Gastrocnemius medialis (tissue), 4 donors: ENCODE measurements around the gene KRT38. TPM values are rescaled to one million over a fixed set of nuclear protein-coding genes. Genes with fewer than 3 reads are reported as not detected.

ENCODE experiments used
- ATAC-seq, 2 donors: fragments of 150-250 bp; one replicate each; pipeline ENCODE4 v1.9.1; 2016
- DNase-seq, 2 donors: peaks; one replicate each; pipeline ENCODE4 v3.0.0-alpha.2; 2019
- H3K27ac ChIP-seq, 4 donors: fragments of 200-600 bp; sonication (generic); 1 replicate in 1 of 4; 2 replicates in 3 of 4; pipeline ENCODE4 v1.5.1; 2016 to 2018; ENCODE audit warnings: mild to moderate bottlenecking in 2 of 4, moderate library complexity in 1 of 4
- H3K27me3 ChIP-seq, 3 donors: fragments of 200-600 bp; sonication (generic) in 2 of 3; 1 replicate in 1 of 3; 2 replicates in 2 of 3; pipeline versions ENCODE4 v1.5.1 to v1.6.0; 2016 to 2019; ENCODE audit warnings: mild to moderate bottlenecking in 1 of 3, moderate library complexity in 1 of 3
- H3K36me3 ChIP-seq, 2 donors: fragments of 200-600 bp; sonication (generic) in 1 of 2; one replicate each; pipeline ENCODE4 v1.5.1; 2017 to 2018
- H3K4me1 ChIP-seq, 2 donors: fragments of 200-600 bp; sonication (generic) in 1 of 2; one replicate each; pipeline ENCODE4 v1.5.1; 2016 to 2017; ENCODE audit warnings: mild to moderate bottlenecking in 2 of 2
- H3K4me3 ChIP-seq, 4 donors: fragments of 200-600 bp; sonication (generic) in 3 of 4; 1 replicate in 1 of 4; 2 replicates in 3 of 4; pipeline ENCODE4 v1.5.1; 2016 to 2019; ENCODE audit warnings: mild to moderate bottlenecking in 2 of 4
- H3K9me3 ChIP-seq, 3 donors: fragments of 200-600 bp; sonication (generic) in 2 of 3; 1 replicate in 1 of 3; 2 replicates in 2 of 3; pipeline ENCODE4 v1.5.1; 2016 to 2019
- POLR2A ChIP-seq, 2 donors: fragments of 450-650 bp; IDR thresholded peaks; one replicate each; pipeline ENCODE4 v1.6.1; 2017; ENCODE audit warnings: antibody characterized with exemption in 2 of 2, mild to moderate bottlenecking in 2 of 2, moderate library complexity in 2 of 2
- in situ Hi-C, 4 donors: fragments of 200-750 bp; cut with MboI; loops; one replicate each; pipeline versions ENCODE4 v1.15.0 to v1.8.0; 2017; ENCODE audit warnings: low sequenced_read_pairs in 4 of 4
- intact Hi-C: fragments of 100-400 bp; cut with DNase I; formaldehyde crosslinking; loops from one replicate; pipeline ENCODE4 v1.15.1; 2023; ENCODE audit warnings: low total_unique reads
- total RNA-seq, 4 donors: library from RNA; depleted of rRNA; stranded (reverse); fragments of >200 nt; gene quantifications; one replicate each; pipeline versions ENCODE4 v1.1.0 to v1.2.3, GENCODE V29; 2016
- TF ChIP-seq, protein P1 (sequence below), 5 experiments: fragments of 450-650 bp in 3 of 5; fragments of 200-600 bp in 2 of 5; sonication (generic) in 2 of 5; IDR thresholded peaks in 4 of 5; conservative IDR thresholded peaks in 1 of 5; 1 replicate in 4 of 5; 2 replicates in 1 of 5; pipeline ENCODE4 v1.5.1; 2016 to 2019; ENCODE audit warnings: antibody characterized with exemption in 5 of 5, mild to moderate bottlenecking in 3 of 5, moderate library complexity in 3 of 5

Gene KRT38
- total RNA-seq, 4 donors from 2014 or later: not detected

DNA sequence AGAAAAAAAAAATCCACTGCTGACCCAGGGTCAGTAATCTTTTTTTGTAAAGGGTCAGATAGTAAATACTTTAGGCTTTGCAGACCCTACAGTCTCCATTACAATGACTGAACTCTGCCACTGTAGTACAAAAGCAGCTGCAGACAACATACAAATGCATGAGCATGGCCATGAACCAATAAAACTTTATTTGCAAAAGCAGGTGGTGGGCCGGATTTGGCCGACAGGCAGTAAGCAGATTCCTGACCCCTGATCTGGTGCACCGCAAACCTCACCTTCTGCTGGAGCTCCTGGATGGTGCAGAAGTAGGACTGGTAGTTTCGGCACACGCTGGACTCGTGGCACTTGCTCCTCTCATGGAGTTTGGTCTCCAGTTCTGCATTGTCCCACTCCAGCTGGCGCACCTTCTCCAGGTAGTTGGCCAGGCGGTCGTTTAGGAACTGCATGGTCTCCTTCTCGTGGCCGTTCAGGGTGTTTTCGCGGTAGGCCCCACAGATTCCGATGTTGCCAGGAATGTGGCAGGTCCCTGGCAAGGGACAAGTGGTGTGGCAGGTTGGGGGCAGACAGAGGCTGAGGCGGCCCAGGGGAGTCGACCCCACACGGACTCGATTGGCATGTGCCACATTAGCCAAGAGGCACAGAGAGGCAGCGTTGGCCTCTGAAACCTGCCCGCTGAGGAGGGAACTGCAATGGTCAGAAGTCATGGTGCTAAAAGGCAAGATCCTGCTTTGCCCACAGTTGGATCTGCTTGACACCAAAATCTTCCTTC, 29.5 kb downstream of the KRT38 start:
- in situ Hi-C loops: no loop called here
- TF ChIP-seq POLR2A (IDR thresholded peaks at IDR 0.05): no peak
- TF ChIP-seq, protein P1, sequence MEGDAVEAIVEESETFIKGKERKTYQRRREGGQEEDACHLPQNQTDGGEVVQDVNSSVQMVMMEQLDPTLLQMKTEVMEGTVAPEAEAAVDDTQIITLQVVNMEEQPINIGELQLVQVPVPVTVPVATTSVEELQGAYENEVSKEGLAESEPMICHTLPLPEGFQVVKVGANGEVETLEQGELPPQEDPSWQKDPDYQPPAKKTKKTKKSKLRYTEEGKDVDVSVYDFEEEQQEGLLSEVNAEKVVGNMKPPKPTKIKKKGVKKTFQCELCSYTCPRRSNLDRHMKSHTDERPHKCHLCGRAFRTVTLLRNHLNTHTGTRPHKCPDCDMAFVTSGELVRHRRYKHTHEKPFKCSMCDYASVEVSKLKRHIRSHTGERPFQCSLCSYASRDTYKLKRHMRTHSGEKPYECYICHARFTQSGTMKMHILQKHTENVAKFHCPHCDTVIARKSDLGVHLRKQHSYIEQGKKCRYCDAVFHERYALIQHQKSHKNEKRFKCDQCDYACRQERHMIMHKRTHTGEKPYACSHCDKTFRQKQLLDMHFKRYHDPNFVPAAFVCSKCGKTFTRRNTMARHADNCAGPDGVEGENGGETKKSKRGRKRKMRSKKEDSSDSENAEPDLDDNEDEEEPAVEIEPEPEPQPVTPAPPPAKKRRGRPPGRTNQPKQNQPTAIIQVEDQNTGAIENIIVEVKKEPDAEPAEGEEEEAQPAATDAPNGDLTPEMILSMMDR (IDR thresholded peaks at IDR 0.05 in 4 of 5, conservative IDR thresholded peaks at IDR 0.05 in 1 of 5): no peak
- H3K27me3 ChIP-seq: no peaks in the 10 kb centered on the region
- intact Hi-C loops: no loop called here
- no peak overlapping the region for H3K27ac ChIP-seq
- peaks cover 0 to 11% of the 10 kb centered on the region in 2 donors for H3K4me1 ChIP-seq
- H3K9me3 ChIP-seq: no peaks in the 10 kb centered on the region
- no peak for DNase-seq
- no peak for ATAC-seq
- no peak overlapping the region for H3K4me3 ChIP-seq
- no peaks in the 10 kb centered on the region for H3K36me3 ChIP-seq

DNA sequence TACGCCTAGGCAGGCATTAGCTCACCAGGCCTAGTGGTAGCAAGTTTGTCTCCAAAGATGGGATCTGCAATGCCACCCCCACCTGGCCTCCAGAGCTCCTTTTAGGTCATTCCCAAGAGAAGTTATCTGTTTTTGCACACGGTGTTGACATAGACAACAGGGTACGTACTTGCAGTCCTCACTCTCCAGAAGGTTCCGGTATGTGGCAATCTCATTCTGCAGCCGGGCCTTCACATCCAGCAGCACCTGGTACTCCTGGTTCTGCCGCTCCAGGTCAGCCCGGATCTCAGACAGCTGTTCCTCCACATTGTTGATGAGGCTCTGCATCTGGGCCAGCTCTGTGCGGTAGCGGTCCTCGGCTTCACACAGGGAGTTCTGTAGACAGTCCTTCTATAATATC, 33.6 kb downstream of the KRT38 start:
- TF ChIP-seq POLR2A (IDR thresholded peaks at IDR 0.05): no peak
- TF ChIP-seq, protein P1 (IDR thresholded peaks at IDR 0.05 in 4 of 5, conservative IDR thresholded peaks at IDR 0.05 in 1 of 5): no peak
- intact Hi-C loops: no loop called here
- ATAC-seq (no peak), DNase-seq (no peak)
- no peaks in the 10 kb centered on the region for H3K4me1 ChIP-seq
- no peaks in the 10 kb centered on the region for H3K36me3 ChIP-seq
- in situ Hi-C loops: no loop called here
- no peaks in the 10 kb centered on the region for H3K9me3 ChIP-seq
- no peak overlapping the region for H3K27ac ChIP-seq
- no peak overlapping the region for H3K4me3 ChIP-seq
- H3K27me3 ChIP-seq: no peaks in the 10 kb centered on the region

DNA sequence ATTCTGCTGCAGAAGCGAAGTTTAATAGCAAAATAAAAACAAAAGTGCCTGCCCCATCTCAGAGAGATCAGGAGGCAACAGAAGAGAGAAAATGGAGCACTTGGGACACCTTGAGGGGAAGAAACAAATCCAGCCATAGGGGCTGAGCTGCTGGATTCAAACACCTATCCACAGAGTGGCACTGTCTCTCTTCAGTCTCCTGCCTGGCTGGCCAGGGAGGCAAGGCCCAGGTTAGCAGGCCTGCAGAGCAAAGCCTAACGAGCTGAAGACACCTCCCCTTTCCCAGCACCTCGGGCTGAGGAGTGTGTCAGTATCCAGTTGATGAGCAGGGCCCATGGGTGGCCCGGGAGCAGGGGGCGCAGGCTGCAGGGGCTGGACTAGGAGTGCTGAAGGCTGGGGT, 34.6 kb downstream of the KRT38 start:
- TF ChIP-seq, protein P1 (IDR thresholded peaks at IDR 0.05 in 4 of 5, conservative IDR thresholded peaks at IDR 0.05 in 1 of 5): no peak
- no peak for TF ChIP-seq POLR2A (IDR thresholded peaks at IDR 0.05)
- Histone ChIP-seq H3K4me1 (no peaks in the 10 kb centered on the region), H3K27me3 (no peaks in the 10 kb centered on the region), H3K4me3 (no peak overlapping the region), H3K9me3 (no peaks in the 10 kb centered on the region), H3K36me3 (no peaks in the 10 kb centered on the region), H3K27ac (no peak overlapping the region)
- intact Hi-C loops (no loop called here), in situ Hi-C loops (no loop called here)
- DNase-seq (no peak), ATAC-seq (no peak)

DNA sequence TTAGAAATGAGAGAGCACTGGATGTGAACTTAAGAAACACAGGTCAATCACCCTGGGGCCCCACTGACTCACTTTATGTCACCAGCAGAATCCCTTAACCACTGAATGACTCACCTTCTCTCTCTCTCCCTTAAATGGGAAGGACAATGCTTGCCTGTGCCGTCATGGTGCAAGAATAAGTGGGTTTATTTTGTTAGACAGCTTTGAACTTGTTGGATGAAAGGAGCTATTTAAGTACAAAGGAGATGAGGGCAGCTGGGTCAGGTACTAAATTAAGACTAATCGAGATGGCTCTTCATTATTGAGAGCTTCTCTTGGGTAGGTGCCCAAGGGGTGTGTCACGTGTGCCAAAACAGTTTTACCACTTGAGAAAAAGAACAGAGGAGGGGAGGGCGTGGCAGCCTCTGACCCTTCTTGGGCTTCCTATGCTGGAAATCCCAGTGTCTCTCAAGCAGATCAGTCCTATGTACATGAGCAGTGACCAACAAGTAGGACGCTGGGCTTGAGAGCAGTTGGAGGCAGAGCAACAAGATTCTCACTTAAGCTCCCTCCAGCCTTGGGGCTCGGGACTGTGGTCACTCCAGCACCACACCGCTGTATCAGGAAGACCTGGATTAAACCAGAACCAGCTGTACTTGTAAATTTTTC, 36.6 kb downstream of the KRT38 start:
- TF ChIP-seq, protein P1 (IDR thresholded peaks at IDR 0.05 in 4 of 5, conservative IDR thresholded peaks at IDR 0.05 in 1 of 5): no peak
- TF ChIP-seq POLR2A (IDR thresholded peaks at IDR 0.05): no peak
- intact Hi-C loops (no loop called here), in situ Hi-C loops (no loop called here)
- no peaks in the 10 kb centered on the region for H3K36me3 ChIP-seq
- H3K27ac ChIP-seq: no peak overlapping the region
- DNase-seq (no peak), ATAC-seq (no peak)
- no peaks in the 10 kb centered on the region for H3K9me3 ChIP-seq
- no peaks in the 10 kb centered on the region for H3K4me1 ChIP-seq
- no peak overlapping the region for H3K4me3 ChIP-seq
- no peaks in the 10 kb centered on the region for H3K27me3 ChIP-seq
